HL-60 (cell line): Measurements from ENCODE around the gene TDRD5.

Experiments
- DNase-seq, 2 experiments: peaks; one replicate each; pipeline ENCODE4 v3.0.0-alpha.2; 2010 to 2020; ENCODE audit warnings: low read depth in 1 of 2, low spot score in 1 of 2
- H3K27ac ChIP-seq: fragments of 250-450 bp; sonication (Bioruptor Pico); replicated peaks from 2 replicates; pipeline ENCODE4 v1.5.1; 2020; ENCODE audit warnings: mild to moderate bottlenecking, moderate library complexity
- H3K27me3 ChIP-seq: fragments of 250-450 bp; sonication (Bioruptor Pico); 2 replicates; pipeline ENCODE4 v1.5.1; 2021; ENCODE audit warnings: mild to moderate bottlenecking, moderate library complexity; ENCODE audit not compliant: insufficient read depth, poor library complexity, severe bottlenecking
- H3K4me3 ChIP-seq: replicated peaks from 2 replicates; pipeline ENCODE4 v1.5.1; 2011; ENCODE audit warnings: mild to moderate bottlenecking, control low read depth, low read length; ENCODE audit not compliant: insufficient read depth
- GABPA ChIP-seq: IDR thresholded peaks from 2 replicates; pipeline ENCODE4 v1.6.1; 2012; ENCODE audit warnings: low read depth
- POLR2AphosphoS5 ChIP-seq: IDR thresholded peaks from 2 replicates; pipeline ENCODE4 v1.6.1; 2012; ENCODE audit warnings: low read depth
- REST ChIP-seq: IDR thresholded peaks from 2 replicates; pipeline ENCODE4 v1.6.1; 2012; ENCODE audit warnings: low read depth; ENCODE audit not compliant: insufficient replicate concordance
- SPI1 ChIP-seq: IDR thresholded peaks from 2 replicates; pipeline ENCODE4 v1.6.1; 2012; ENCODE audit warnings: low read depth, mild to moderate bottlenecking, borderline replicate concordance
- TF ChIP-seq, protein P1 (sequence below): IDR thresholded peaks from one replicate; pipeline ENCODE4 v1.5.1; 2011; ENCODE audit warnings: low read length, control low read depth, inconsistent platforms; ENCODE audit not compliant: insufficient read depth

Gene TDRD5

GRCh38 chr1:179548666-179549367 is 42.8 kb upstream of the TDRD5 start:
- Histone ChIP-seq H3K4me3 (no peak overlapping the region), H3K27ac (no peak overlapping the region), H3K27me3 (no peaks in the 10 kb centered on the region)
- DNase-seq = no peak
- no peak for TF ChIP-seq SPI1
- no peak for TF ChIP-seq REST
- TF ChIP-seq POLR2AphosphoS5 = no peak
- TF ChIP-seq GABPA = no peak

- Histone ChIP-seq H3K27me3 (no peaks in the 10 kb centered on the region), H3K27ac (no peak overlapping the region), H3K4me3 (no peak overlapping the region)
- DNase-seq = no peak
- TF ChIP-seq SPI1 = no peak
- no peak for TF ChIP-seq POLR2AphosphoS5
- no peak for TF ChIP-seq GABPA
- TF ChIP-seq, protein P1, sequence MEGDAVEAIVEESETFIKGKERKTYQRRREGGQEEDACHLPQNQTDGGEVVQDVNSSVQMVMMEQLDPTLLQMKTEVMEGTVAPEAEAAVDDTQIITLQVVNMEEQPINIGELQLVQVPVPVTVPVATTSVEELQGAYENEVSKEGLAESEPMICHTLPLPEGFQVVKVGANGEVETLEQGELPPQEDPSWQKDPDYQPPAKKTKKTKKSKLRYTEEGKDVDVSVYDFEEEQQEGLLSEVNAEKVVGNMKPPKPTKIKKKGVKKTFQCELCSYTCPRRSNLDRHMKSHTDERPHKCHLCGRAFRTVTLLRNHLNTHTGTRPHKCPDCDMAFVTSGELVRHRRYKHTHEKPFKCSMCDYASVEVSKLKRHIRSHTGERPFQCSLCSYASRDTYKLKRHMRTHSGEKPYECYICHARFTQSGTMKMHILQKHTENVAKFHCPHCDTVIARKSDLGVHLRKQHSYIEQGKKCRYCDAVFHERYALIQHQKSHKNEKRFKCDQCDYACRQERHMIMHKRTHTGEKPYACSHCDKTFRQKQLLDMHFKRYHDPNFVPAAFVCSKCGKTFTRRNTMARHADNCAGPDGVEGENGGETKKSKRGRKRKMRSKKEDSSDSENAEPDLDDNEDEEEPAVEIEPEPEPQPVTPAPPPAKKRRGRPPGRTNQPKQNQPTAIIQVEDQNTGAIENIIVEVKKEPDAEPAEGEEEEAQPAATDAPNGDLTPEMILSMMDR = no peak
- no peak for TF ChIP-seq REST
Observed at GRCh38 chr1:179549368-179549700, 42.3 kb upstream of the TDRD5 start.

DNA sequence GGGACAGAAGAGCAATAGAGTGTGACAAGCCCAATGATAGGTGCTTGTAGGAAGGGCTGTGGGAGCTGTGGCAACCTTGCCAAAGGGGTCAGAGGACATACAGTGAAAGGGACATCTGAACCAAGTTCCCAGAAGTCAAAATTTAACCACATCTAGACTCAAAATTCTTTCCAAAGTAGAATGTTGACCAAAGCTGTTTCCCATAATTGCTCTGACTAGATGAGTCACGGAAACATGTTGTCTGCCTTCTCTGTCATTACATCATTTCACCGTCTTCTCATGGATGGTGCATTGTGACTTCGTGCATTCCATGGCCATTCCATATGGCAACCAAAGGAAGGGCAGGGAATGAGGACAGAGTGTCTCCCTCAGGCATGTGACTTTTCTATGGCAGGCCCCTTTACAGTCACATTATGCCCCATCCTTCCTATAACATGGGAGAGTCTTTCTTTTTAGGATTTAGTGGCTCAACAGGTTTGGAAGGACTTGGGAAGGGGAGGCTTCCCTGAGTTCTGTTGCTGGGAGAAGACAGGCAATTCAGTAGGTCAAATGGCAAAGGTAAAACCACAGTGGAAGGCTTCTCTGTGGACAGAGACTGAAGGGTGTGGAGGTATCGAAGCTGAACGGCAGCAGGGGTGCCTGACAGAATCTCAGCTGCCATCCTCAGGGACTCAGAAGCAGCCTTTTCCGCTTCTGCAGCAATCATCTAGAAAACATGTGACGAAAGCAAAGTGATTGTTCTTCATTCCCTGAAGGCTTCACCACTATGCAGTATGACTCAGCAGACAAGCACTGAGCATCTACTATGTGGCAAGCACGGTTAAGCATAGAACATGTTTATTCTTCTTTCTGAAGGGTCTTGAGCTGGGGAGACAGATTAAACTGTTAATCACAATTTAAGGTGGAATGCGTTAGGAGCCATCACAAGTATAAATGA is 40.6 kb upstream of the TDRD5 start:
- H3K27ac ChIP-seq = no peak overlapping the region
- peak; percentile 42 to 52 for DNase-seq

GRCh38 chr1:179554427-179554826 is 37.2 kb upstream of the TDRD5 start:
- Histone ChIP-seq H3K4me3 (no peak overlapping the region), H3K27ac (no peak overlapping the region), H3K27me3 (no peaks in the 10 kb centered on the region)
- no peak for TF ChIP-seq GABPA
- DNase-seq = no peak

More for the DNA sequence above, 40.6 kb upstream of the TDRD5 start:
- Histone ChIP-seq H3K4me3 (no peak overlapping the region), H3K27me3 (no peaks in the 10 kb centered on the region)
- TF ChIP-seq, protein P1 = no peak
